ENCODE data around the gene SPTBN2. TPM values are rescaled to one million over a fixed set of nuclear protein-coding genes. Genes with fewer than 3 reads are reported as not detected.

Gene SPTBN2
- total and polyA plus RNA-seq, 2 of the 4 experiments (the other 2 are of a cell fraction): 0.18 to 0.41 TPM

DNA sequence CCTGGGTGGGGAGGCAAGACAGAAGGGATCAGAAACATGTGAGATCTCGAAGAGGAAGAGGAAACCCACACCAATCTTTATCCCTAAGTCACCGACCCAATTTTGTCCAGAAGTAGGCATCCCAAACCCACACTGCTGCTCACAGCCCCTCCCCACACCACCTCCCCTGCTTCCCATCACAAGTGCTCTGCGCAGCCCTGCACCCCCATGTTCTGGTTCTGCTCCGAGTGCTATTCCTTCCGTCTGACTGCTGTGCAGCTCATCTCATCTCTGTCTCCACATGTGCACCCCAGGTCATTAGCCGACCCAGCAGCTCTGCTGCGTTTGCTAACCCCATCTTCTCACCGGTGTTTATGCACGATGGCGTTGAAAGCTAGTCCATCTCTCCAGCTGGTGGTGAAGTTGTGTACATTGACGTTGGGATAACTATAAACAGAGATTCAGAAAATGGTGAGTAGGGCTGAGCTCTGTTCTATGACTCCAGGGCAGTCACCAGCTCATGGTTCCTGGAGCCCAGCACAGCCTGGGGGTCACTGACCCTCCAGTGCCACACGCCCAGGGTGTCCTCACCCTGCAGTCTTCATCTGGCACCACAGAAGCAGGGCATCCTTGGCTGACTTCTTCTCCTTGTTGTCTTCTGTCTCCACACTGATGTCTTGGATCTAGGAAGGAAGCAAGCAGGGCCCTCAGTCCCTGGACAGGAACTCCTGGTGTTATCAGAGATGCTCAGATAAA lies 15.1 kb downstream of the SPTBN2 start:
- H2AK5ac ChIP-seq (ENCODE audit: low read depth, low read length): no peak overlapping the region
- no peak overlapping the region for H3K14ac ChIP-seq (replicated peaks; ENCODE audit: low read depth, low read length)
- no peak overlapping the region for H3K4ac ChIP-seq (ENCODE audit: low read depth, low read length)
- DNase-seq (no peak), ATAC-seq (ENCODE audit: low read depth) (peak; percentile 60; the same call in 1 of the 2 replicates)
- peak overlapping the region; percentile 43 for H2AFZ ChIP-seq (replicated peaks; ENCODE audit: low read length, poor library complexity)
- no peak overlapping the region for H2BK20ac ChIP-seq (ENCODE audit: low read depth, low read length)
- ChIA-PET CTCF (no interaction called here), POLR2A (ENCODE audit: unreplicated experiment) (no interaction called here)
- no peaks in the 10 kb centered on the region for H4K20me1 ChIP-seq (ENCODE audit: insufficient read depth, low read length)
- no peak overlapping the region for H4K8ac ChIP-seq (ENCODE audit: low read depth in 2 of 2, low read length in 2 of 2)
- TF ChIP-seq CHD1 (IDR thresholded peaks at IDR 0.05; ENCODE audit: low read depth, low read length) (no peak), MAFK (IDR thresholded peaks at IDR 0.05; ENCODE audit: low read depth, low read length) (no peak), POLR2A (IDR thresholded peaks at IDR 0.05; ENCODE audit: low read depth, low read length) (no peak), RAD21 (IDR thresholded peaks at IDR 0.05; ENCODE audit: low read length) (no peak), FOS (IDR thresholded peaks at IDR 0.05; ENCODE audit: low read depth, low read length) (no peak), MXI1 (IDR thresholded peaks at IDR 0.05; ENCODE audit: borderline replicate concordance, low read depth, low read length) (no peak), RFX5 (IDR thresholded peaks at IDR 0.05; ENCODE audit: low read depth, low read length) (no peak), BHLHE40 (IDR thresholded peaks at IDR 0.05; ENCODE audit: low read depth, low read length) (no peak), MAZ (IDR thresholded peaks at IDR 0.05; ENCODE audit: borderline replicate concordance, low read depth, low read length) (no peak), RCOR1 (IDR thresholded peaks at IDR 0.05; ENCODE audit: insufficient replicate concordance, low read length) (no peak), NFE2L2 (IDR thresholded peaks at IDR 0.05; ENCODE audit: low read depth, low read length) (no peak), CEBPB (IDR thresholded peaks at IDR 0.05; ENCODE audit: low read depth, low read length) (no peak), SMC3 (IDR thresholded peaks at IDR 0.05; ENCODE audit: low read depth, low read length) (no peak)
- TF ChIP-seq, protein P1, sequence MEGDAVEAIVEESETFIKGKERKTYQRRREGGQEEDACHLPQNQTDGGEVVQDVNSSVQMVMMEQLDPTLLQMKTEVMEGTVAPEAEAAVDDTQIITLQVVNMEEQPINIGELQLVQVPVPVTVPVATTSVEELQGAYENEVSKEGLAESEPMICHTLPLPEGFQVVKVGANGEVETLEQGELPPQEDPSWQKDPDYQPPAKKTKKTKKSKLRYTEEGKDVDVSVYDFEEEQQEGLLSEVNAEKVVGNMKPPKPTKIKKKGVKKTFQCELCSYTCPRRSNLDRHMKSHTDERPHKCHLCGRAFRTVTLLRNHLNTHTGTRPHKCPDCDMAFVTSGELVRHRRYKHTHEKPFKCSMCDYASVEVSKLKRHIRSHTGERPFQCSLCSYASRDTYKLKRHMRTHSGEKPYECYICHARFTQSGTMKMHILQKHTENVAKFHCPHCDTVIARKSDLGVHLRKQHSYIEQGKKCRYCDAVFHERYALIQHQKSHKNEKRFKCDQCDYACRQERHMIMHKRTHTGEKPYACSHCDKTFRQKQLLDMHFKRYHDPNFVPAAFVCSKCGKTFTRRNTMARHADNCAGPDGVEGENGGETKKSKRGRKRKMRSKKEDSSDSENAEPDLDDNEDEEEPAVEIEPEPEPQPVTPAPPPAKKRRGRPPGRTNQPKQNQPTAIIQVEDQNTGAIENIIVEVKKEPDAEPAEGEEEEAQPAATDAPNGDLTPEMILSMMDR (conservative IDR thresholded peaks at IDR 0.05; ENCODE audit: low read depth, low read length): no peak
- TF ChIP-seq, protein P2, sequence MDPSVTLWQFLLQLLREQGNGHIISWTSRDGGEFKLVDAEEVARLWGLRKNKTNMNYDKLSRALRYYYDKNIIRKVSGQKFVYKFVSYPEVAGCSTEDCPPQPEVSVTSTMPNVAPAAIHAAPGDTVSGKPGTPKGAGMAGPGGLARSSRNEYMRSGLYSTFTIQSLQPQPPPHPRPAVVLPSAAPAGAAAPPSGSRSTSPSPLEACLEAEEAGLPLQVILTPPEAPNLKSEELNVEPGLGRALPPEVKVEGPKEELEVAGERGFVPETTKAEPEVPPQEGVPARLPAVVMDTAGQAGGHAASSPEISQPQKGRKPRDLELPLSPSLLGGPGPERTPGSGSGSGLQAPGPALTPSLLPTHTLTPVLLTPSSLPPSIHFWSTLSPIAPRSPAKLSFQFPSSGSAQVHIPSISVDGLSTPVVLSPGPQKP (IDR thresholded peaks at IDR 0.05; ENCODE audit: borderline replicate concordance, low read depth, low read length): no peak
- TF ChIP-seq, protein P3, sequence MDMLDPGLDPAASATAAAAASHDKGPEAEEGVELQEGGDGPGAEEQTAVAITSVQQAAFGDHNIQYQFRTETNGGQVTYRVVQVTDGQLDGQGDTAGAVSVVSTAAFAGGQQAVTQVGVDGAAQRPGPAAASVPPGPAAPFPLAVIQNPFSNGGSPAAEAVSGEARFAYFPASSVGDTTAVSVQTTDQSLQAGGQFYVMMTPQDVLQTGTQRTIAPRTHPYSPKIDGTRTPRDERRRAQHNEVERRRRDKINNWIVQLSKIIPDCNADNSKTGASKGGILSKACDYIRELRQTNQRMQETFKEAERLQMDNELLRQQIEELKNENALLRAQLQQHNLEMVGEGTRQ (IDR thresholded peaks at IDR 0.05; ENCODE audit: low read depth, low read length): no peak
- H2BK5ac ChIP-seq (ENCODE audit: low read depth, low read length, poor library complexity, severe bottlenecking): no peak overlapping the region
- no peak overlapping the region for H3K18ac ChIP-seq (ENCODE audit: low read depth, low read length)
- H2AK9ac ChIP-seq (replicated peaks; ENCODE audit: low read depth, low read length, poor library complexity): no peak overlapping the region
- no peak overlapping the region for H2BK120ac ChIP-seq (ENCODE audit: low read depth, low read length)
- dilution Hi-C loops (cut with HindIII; ENCODE audit: low sequenced_read_pairs, unreplicated experiment) (no loop called here), intact Hi-C loops (cut with micrococcal nuclease) (no loop called here), in situ Hi-C loops (cut with MboI; ENCODE audit: low sequenced_read_pairs) (no loop called here)
- H2BK15ac ChIP-seq (ENCODE audit: low read depth, low read length): no peak overlapping the region
- no peak overlapping the region for H3K27ac ChIP-seq (ENCODE audit: insufficient read depth, low read length)
- peaks cover 43% of the 10 kb centered on the region for H3K27me3 ChIP-seq (ENCODE audit: control insufficient read depth, insufficient read depth, low read length)
- no peak overlapping the region for H3K23ac ChIP-seq (ENCODE audit: low read depth, low read length)
- H3K9me3 ChIP-seq (ENCODE audit: control insufficient read depth, insufficient read depth, low read length): no peaks in the 10 kb centered on the region
- H3K4me3 ChIP-seq (ENCODE audit: insufficient read depth, low read depth, low read length): no peak overlapping the region
- H3K36me3 ChIP-seq (ENCODE audit: control insufficient read depth, insufficient read depth, low read length): no peaks in the 10 kb centered on the region
- H3K79me1 ChIP-seq (ENCODE audit: low read depth in 1 of 2, low read length in 2 of 2): no peaks in the 10 kb centered on the region
- H3K9me1 ChIP-seq (ENCODE audit: insufficient read depth, low read length): no peaks in the 10 kb centered on the region
- no peaks in the 10 kb centered on the region; the same call in 1 of the 2 replicates for H3K4me1 ChIP-seq (ENCODE audit: control insufficient read depth, insufficient read depth, low read length)
- no peak overlapping the region for H3K9ac ChIP-seq (ENCODE audit: low read depth, low read length)
- H3K56ac ChIP-seq (ENCODE audit: extremely low read depth, insufficient read depth, low read length): no peak overlapping the region
- no peak overlapping the region for H3K4me2 ChIP-seq (ENCODE audit: low read depth, low read length)
- no peak overlapping the region for H4K5ac ChIP-seq (ENCODE audit: low read depth, low read length)
- no TSS peak for BruUV-seq (replicated peaks)
- WGBS, 2 experiments (ENCODE audit: extremely low coverage in 2 of 2, insufficient read length in 1 of 2): 76% methylated on average over 4 of the region's 12 CpGs; no CpG with 5 or more reads in 1 of the 2 experiments
- H4K91ac ChIP-seq (ENCODE audit: insufficient read depth, low read depth, low read length): no peak overlapping the region
